ENCODE measurements around the gene MUSK.

Gene MUSK

GRCh38 chr9:110832926-110833325 lies 164.3 kb downstream of the MUSK start:
- ChIA-PET POLR2A (no interaction called here), CTCF (no interaction called here)
- TF ChIP-seq TARDBP (IDR thresholded peaks at IDR 0.05): no peak
- TF ChIP-seq L3MBTL2 (conservative IDR thresholded peaks at IDR 0.05): no peak
- no peak for TF ChIP-seq SUZ12 (IDR thresholded peaks at IDR 0.05)
- no peak for TF ChIP-seq ELF4 (IDR thresholded peaks at IDR 0.05)
- no peak for TF ChIP-seq BHLHE40 (IDR thresholded peaks at IDR 0.05; ENCODE audit: borderline replicate concordance)
- no peak for TF ChIP-seq FOXM1 (IDR thresholded peaks at IDR 0.05; ENCODE audit: borderline replicate concordance)
- no peak for TF ChIP-seq LEF1 (IDR thresholded peaks at IDR 0.05; ENCODE audit: borderline replicate concordance)
- no peak for TF ChIP-seq SP1 (IDR thresholded peaks at IDR 0.05)
- TF ChIP-seq ZNF384 (IDR thresholded peaks at IDR 0.05): no peak
- no peak for TF ChIP-seq HDGF (IDR thresholded peaks at IDR 0.05; ENCODE audit: borderline replicate concordance)
- TF ChIP-seq FOXA1 (IDR thresholded peaks at IDR 0.05): no peak
- no peak for TF ChIP-seq NFRKB (IDR thresholded peaks at IDR 0.05)
- TF ChIP-seq PKNOX1 (IDR thresholded peaks at IDR 0.05): no peak
- TF ChIP-seq FOXK2 (IDR thresholded peaks at IDR 0.05): no peak
- TF ChIP-seq ARNT (IDR thresholded peaks at IDR 0.05): no peak
- no peak for TF ChIP-seq CTBP1 (IDR thresholded peaks at IDR 0.05; ENCODE audit: borderline replicate concordance)
- DNase-seq (ENCODE audit: extremely low spot score): no peak

- ChIA-PET POLR2A (no interaction called here), CTCF (no interaction called here)
- DNase-seq (ENCODE audit: extremely low spot score): no peak
- TF ChIP-seq HDGF (IDR thresholded peaks at IDR 0.05; ENCODE audit: borderline replicate concordance) (no peak), CTBP1 (IDR thresholded peaks at IDR 0.05; ENCODE audit: borderline replicate concordance) (no peak), FOXK2 (IDR thresholded peaks at IDR 0.05) (no peak), ARNT (IDR thresholded peaks at IDR 0.05) (no peak), ZNF384 (IDR thresholded peaks at IDR 0.05) (no peak), SUZ12 (IDR thresholded peaks at IDR 0.05) (no peak), PKNOX1 (IDR thresholded peaks at IDR 0.05) (no peak), FOXA1 (IDR thresholded peaks at IDR 0.05) (no peak), FOXM1 (IDR thresholded peaks at IDR 0.05; ENCODE audit: borderline replicate concordance) (no peak), BHLHE40 (IDR thresholded peaks at IDR 0.05; ENCODE audit: borderline replicate concordance) (no peak), LEF1 (IDR thresholded peaks at IDR 0.05; ENCODE audit: borderline replicate concordance) (no peak), ELF4 (IDR thresholded peaks at IDR 0.05) (no peak)
Measured at GRCh38 chr9:110835404-110835803, 166.8 kb downstream of the MUSK start.

- ChIA-PET CTCF (no interaction called here), POLR2A (no interaction called here)
- no peak for DNase-seq (ENCODE audit: extremely low spot score)
Measured at GRCh38 chr9:110835859-110836271, 167.3 kb downstream of the MUSK start.

GRCh38 chr9:110837401-110838005 lies 168.9 kb downstream of the MUSK start:
- CTCF ChIA-PET: no interaction called here
- no peak for TF ChIP-seq TARDBP (IDR thresholded peaks at IDR 0.05)
- no peak for TF ChIP-seq BHLHE40 (IDR thresholded peaks at IDR 0.05; ENCODE audit: borderline replicate concordance)
- TF ChIP-seq SUZ12 (IDR thresholded peaks at IDR 0.05): no peak
- no peak for TF ChIP-seq SP1 (IDR thresholded peaks at IDR 0.05)
- no peak for TF ChIP-seq FOXK2 (IDR thresholded peaks at IDR 0.05)
- no peak for TF ChIP-seq FOXM1 (IDR thresholded peaks at IDR 0.05; ENCODE audit: borderline replicate concordance)
- no peak for TF ChIP-seq ELF4 (IDR thresholded peaks at IDR 0.05)
- no peak for TF ChIP-seq ARNT (IDR thresholded peaks at IDR 0.05)
- no peak for TF ChIP-seq PKNOX1 (IDR thresholded peaks at IDR 0.05)
- TF ChIP-seq NFRKB (IDR thresholded peaks at IDR 0.05): no peak
- no peak for TF ChIP-seq ZNF384 (IDR thresholded peaks at IDR 0.05)
- POLR2A ChIA-PET: no interaction called here

More at GRCh38 chr9:110835859-110836271, 167.3 kb downstream of the MUSK start:
- TF ChIP-seq TARDBP (IDR thresholded peaks at IDR 0.05): no peak
- TF ChIP-seq SP1 (IDR thresholded peaks at IDR 0.05): no peak
- TF ChIP-seq LEF1 (IDR thresholded peaks at IDR 0.05; ENCODE audit: borderline replicate concordance): no peak
- TF ChIP-seq L3MBTL2 (conservative IDR thresholded peaks at IDR 0.05): no peak
- no peak for TF ChIP-seq HDGF (IDR thresholded peaks at IDR 0.05; ENCODE audit: borderline replicate concordance)
- no peak for TF ChIP-seq ARNT (IDR thresholded peaks at IDR 0.05)

GRCh38 chr9:110842169-110842568 lies 173.6 kb downstream of the MUSK start:
- POLR2A ChIA-PET: no interaction called here
- DNase-seq (ENCODE audit: extremely low spot score): no peak
- CTCF ChIA-PET: no interaction called here
- no peak for TF ChIP-seq ELF4 (IDR thresholded peaks at IDR 0.05)
- TF ChIP-seq LEF1 (IDR thresholded peaks at IDR 0.05; ENCODE audit: borderline replicate concordance): no peak
- no peak for TF ChIP-seq CTBP1 (IDR thresholded peaks at IDR 0.05; ENCODE audit: borderline replicate concordance)
- no peak for TF ChIP-seq PKNOX1 (IDR thresholded peaks at IDR 0.05)
- no peak for TF ChIP-seq ARNT (IDR thresholded peaks at IDR 0.05)
- TF ChIP-seq ZNF384 (IDR thresholded peaks at IDR 0.05): no peak
- TF ChIP-seq FOXM1 (IDR thresholded peaks at IDR 0.05; ENCODE audit: borderline replicate concordance): no peak
- no peak for TF ChIP-seq FOXA1 (IDR thresholded peaks at IDR 0.05)
- TF ChIP-seq HDGF (IDR thresholded peaks at IDR 0.05; ENCODE audit: borderline replicate concordance): no peak
- no peak for TF ChIP-seq FOXK2 (IDR thresholded peaks at IDR 0.05)

More at GRCh38 chr9:110837401-110838005, 168.9 kb downstream of the MUSK start:
- DNase-seq (ENCODE audit: extremely low spot score): no peak

- CTCF ChIA-PET: no interaction called here
- POLR2A ChIA-PET: no interaction called here
- TF ChIP-seq PKNOX1 (IDR thresholded peaks at IDR 0.05): no peak
- no peak for TF ChIP-seq SUZ12 (IDR thresholded peaks at IDR 0.05)
- TF ChIP-seq BHLHE40 (IDR thresholded peaks at IDR 0.05; ENCODE audit: borderline replicate concordance): no peak
- TF ChIP-seq ARNT (IDR thresholded peaks at IDR 0.05): no peak
- no peak for TF ChIP-seq NFRKB (IDR thresholded peaks at IDR 0.05)
- no peak for DNase-seq (ENCODE audit: extremely low spot score)
Measured at GRCh38 chr9:110842986-110843385, 174.4 kb downstream of the MUSK start.

Data from HEK293T (cell line).